ENCODE data around the gene PPT2. TPM values are rescaled to one million over a fixed set of nuclear protein-coding genes. Genes with fewer than 3 reads are reported as not detected.

The PPT2 gene
- polyA plus RNA-seq, 1 experiment: 31.9 TPM

DNA sequence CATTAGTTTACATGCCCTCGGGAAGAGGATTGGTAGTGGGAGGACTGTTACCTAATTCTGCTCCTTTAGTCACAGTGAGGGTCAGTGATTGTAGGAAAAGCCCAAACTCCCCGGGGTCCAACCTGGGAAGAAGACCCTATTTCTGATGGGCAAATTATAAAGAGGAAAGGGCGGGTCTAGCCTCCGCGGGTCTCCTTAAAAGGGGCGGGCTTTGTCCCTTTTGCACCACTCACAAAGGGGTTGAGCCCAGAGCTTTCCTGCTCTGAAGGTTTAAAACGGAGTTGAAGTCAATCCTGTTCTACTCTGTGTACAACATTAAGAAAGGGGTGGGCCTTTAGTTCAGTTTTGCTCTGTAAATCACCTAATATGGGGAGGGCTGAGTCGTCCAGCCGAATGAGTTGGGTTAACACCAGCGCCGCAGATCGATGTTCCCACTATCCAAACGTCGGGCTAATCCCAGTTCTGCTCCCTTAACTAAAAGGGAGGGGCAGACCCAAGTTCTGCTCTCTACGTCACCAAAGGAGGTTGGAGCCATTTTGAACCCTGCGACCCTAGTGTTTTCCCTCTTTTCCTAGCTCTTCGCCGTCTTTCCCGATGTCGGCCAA is 23.3 kb downstream of the PPT2 start:
- CTCF ChIA-PET: interaction anchor here (0.9 to 2.0 kb wide), 5 partner anchors 13 to 60 kb away, joined by 3 to 7 read pairs (median 4); partner anchors contain the start of gene PBX2
- Histone ChIP-seq H3K36me3 (ENCODE audit: control insufficient read depth, insufficient read depth, low read length) (peaks cover 9% of the 10 kb centered on the region), H3K4me3 (ENCODE audit: low read depth, low read length) (peak overlapping the region; percentile 97), H3K27me3 (ENCODE audit: control insufficient read depth, insufficient read depth, low read length) (no peaks in the 10 kb centered on the region)
- no peak for DNase-seq (ENCODE audit: low read depth)
- POLR2A ChIA-PET: interaction anchor here (0.6 to 1.3 kb wide), 4 partner anchors 11 to 28 kb away, joined by 3 to 7 read pairs (median 6); partner anchors contain the start of gene PBX2
- TF ChIP-seq CTCF (IDR thresholded peaks at IDR 0.05; ENCODE audit: insufficient read depth, low read depth, low read length): no peak

- no peak for TF ChIP-seq CTCF (IDR thresholded peaks at IDR 0.05; ENCODE audit: insufficient read depth, low read depth, low read length)
- peaks cover 12% of the 10 kb centered on the region for H3K36me3 ChIP-seq (ENCODE audit: control insufficient read depth, insufficient read depth, low read length)
- CTCF ChIA-PET: interaction anchor here (0.9 to 2.0 kb wide), 2 partner anchors 13 to 59 kb away, joined by 3 to 7 read pairs; partner anchors contain the start of gene PBX2
- peak; percentile 100 for DNase-seq (ENCODE audit: low read depth)
- POLR2A ChIA-PET: interaction anchor here (0.6 to 1.3 kb wide), 4 partner anchors 11 to 27 kb away, joined by 3 to 7 read pairs (median 6); partner anchors contain the start of gene PBX2
- no peaks in the 10 kb centered on the region for H3K27me3 ChIP-seq (ENCODE audit: control insufficient read depth, insufficient read depth, low read length)
- peak within 1 kb of the TSS; percentile 97 for H3K4me3 ChIP-seq (ENCODE audit: low read depth, low read length)
Observed at GRCh38 chr6:32177788-32178546, 24.0 kb downstream of the PPT2 start, which contains the start of gene RNF5. TSS of gene RNF5 (plus strand) at chr6:32178405. CDS start at chr6:32178512, 107 bp downstream.

DNA sequence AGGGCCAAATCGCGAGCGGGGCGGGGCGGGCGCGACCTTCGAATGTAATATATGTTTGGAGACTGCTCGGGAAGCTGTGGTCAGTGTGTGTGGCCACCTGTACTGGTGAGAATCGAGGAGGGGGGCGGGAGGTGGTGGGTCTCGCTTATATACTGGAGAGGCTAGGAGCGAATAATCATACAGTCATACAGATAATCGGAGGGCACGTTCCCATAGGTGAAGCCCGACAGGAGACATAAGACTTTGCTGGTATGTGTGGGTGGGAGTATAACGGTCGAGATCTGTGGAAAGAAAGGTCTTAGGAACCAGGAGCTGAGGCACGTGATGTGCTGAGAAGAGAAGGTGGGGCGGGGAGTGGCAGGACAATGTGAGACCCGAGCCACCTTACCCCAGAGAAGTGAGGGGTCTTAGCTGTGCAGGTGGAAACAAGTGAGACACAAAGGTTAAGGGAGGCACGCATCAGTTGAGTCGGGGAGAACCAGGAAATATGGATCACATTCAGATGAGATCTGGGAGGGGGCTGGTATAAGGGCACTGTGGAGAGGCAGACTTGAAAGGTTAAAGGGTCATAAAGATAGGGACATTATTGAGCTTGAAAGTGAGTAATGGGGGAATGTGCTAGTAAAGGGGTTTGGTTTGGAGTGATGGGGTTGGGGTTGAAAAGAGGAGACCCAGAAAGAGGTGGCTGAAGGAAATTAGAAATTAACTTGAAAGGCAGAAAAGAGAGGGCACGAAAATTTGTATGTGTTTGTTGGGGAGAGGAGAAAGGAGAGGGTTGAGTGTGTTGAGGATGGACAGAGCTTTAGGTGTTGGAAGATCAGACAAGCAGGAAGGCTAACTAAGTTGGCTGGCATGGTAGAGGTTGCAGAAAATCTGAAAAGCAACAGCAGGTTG is 24.9 kb downstream of the PPT2 start:
- Histone ChIP-seq H3K4me3 (ENCODE audit: low read depth, low read length) (peak overlapping the region; percentile 97), H3K36me3 (ENCODE audit: control insufficient read depth, insufficient read depth, low read length) (peaks cover 15% of the 10 kb centered on the region), H3K27me3 (ENCODE audit: control insufficient read depth, insufficient read depth, low read length) (no peaks in the 10 kb centered on the region)
- no peak for TF ChIP-seq CTCF (IDR thresholded peaks at IDR 0.05; ENCODE audit: insufficient read depth, low read depth, low read length)
- ChIA-PET CTCF (interaction anchor here (0.6 to 1.5 kb wide), 2 partner anchors 17 to 774 kb away, joined by 4 to 5 read pairs; partner anchors contain the start of gene HLA-DMA), POLR2A (no interaction called here)
- no peak for DNase-seq (ENCODE audit: low read depth)

DNA sequence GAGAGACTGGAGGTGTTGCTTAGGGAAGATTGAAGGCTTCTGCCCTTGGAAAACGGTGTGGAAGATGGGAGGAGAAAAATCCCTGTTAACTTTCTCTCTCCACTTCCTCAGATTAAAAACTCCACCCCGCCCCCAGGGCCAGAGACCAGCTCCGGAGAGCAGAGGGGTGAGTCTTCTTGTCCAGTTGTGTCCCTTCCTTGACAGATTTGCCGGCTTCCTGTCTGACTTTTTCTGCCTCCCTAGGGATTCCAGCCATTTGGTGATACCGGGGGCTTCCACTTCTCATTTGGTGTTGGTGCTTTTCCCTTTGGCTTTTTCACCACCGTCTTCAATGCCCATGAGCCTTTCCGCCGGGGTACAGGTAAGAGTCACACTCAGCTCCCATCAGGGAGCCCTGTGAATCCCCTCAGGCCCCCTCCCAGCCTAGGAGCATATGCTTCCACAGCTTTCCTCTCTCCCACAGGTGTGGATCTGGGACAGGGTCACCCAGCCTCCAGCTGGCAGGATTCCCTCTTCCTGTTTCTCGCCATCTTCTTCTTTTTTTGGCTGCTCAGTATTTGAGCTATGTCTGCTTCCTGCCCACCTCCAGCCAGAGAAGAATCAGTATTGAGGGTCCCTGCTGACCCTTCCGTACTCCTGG is 25.9 kb downstream of the PPT2 start:
- ChIA-PET POLR2A (no interaction called here), CTCF (interaction anchor here (1.5 kb wide), 1 partner anchor 15 kb away, joined by 5 read pairs; no protein-coding TSS in a partner anchor)
- Histone ChIP-seq H3K4me3 (ENCODE audit: low read depth, low read length) (no peak overlapping the region), H3K27me3 (ENCODE audit: control insufficient read depth, insufficient read depth, low read length) (no peaks in the 10 kb centered on the region), H3K36me3 (ENCODE audit: control insufficient read depth, insufficient read depth, low read length) (peaks cover 15% of the 10 kb centered on the region)
- no peak for DNase-seq (ENCODE audit: low read depth)
- no peak for TF ChIP-seq CTCF (IDR thresholded peaks at IDR 0.05; ENCODE audit: insufficient read depth, low read depth, low read length)
